ENCODE measurements around the gene PKD2. TPM values are rescaled to one million over a fixed set of nuclear protein-coding genes. Genes with fewer than 3 reads are reported as not detected.
"Not testable (repeated sequence)": the region's sequence is repeated elsewhere in the genome, so short reads cannot be mapped to it uniquely, and the experiment has no call there.

PKD2 gene
- total and polyA plus RNA-seq, 2 of the 13 experiments (the other 11 are each of a cell fraction or from before 2014, with no cell fraction given) = 5.6 to 9.1 TPM

DNA sequence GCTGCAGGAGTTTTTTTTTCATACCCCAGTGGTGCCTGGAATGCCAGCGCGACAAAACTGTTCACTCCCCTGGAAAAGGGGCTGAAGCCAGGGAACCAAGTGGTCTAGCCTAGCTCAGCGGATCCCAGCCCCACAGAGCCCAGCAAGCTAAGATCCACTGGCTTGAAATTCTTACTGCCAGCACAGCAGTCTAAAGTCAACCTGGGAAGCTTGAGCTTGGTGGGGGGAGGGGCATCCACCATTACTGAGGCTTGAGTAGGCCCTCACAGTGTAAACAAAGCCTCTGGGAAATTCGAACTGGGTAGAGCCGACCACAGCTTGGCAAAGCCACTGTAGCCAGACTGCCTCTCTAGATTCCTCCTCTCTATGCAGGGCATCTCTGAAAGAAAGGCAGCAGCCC, 114.8 kb downstream of the PKD2 start (continued):
- TF ChIP-seq PAXIP1 (CRISPR knock-in tag; conservative IDR thresholded peaks at IDR 0.05) = 0 out of 2 replicates have a peak, but pooled peaks have one; percentile 16
- TF ChIP-seq FOXA1, SOX13 (IDR thresholded peaks at IDR 0.05): not testable (repeated sequence)
- peak; percentile 56 for TF ChIP-seq FOXA1 (CRISPR knock-in tag; IDR thresholded peaks at IDR 0.05)
- 0 out of 4 replicates have a peak, but pooled peaks of 1 of the 2 experiments have one; percentile 8 for TF ChIP-seq SOX13 (CRISPR knock-in tag; conservative IDR thresholded peaks at IDR 0.05 in 1 of 2, IDR thresholded peaks at IDR 0.05 in 1 of 2)

Small RNA genes within 50 kb of the gene (small RNA-seq; reads per million reads assigned to genes)
- 0 reads per million in 3 experiments for gene RNU1-36P (ENCODE audit: insufficient read depth in 2 of 3, insufficient read length in 3 of 3, low read depth in 2 of 3, low replicate concordance in 1 of 3)

Other genes with a start within 250 kb of the PKD2 start
- not detected in 2 replicates for gene IBSP, start 208.1 kb upstream of the PKD2 start, total RNA-seq (2016; rRNA removed; fragmentation: Illumina TruSeq; extraction: Trizol)
- gene IBSP, start 208.1 kb upstream of the PKD2 start, polyA plus RNA-seq (2011; rRNA removed) = not detected in 2 replicates
- not detected in 2 replicates for gene MEPE, start 174.7 kb upstream of the PKD2 start, total RNA-seq (2016; rRNA removed; fragmentation: Illumina TruSeq; extraction: Trizol)
- 0.04 TPM in 1 of 2 replicates, not detected in the other for gene MEPE, start 174.7 kb upstream of the PKD2 start, polyA plus RNA-seq (2011; rRNA removed)
- gene SPP1, start 31.9 kb upstream of the PKD2 start, total RNA-seq (2016; rRNA removed; fragmentation: Illumina TruSeq; extraction: Trizol) = 418 and 788 TPM in 2 replicates
- 258 and 682 TPM in 2 replicates for gene SPP1, start 31.9 kb upstream of the PKD2 start, polyA plus RNA-seq (2011; rRNA removed)
- gene ABCG2, start 151.0 kb downstream of the PKD2 start, total RNA-seq (2016; rRNA removed; fragmentation: Illumina TruSeq; extraction: Trizol) = 13.2 and 15.7 TPM in 2 replicates
- gene ABCG2, start 151.0 kb downstream of the PKD2 start, polyA plus RNA-seq (2011; rRNA removed) = 7.4 and 10.0 TPM in 2 replicates

Data from HepG2 (cell line).